Glutamatergic neuron (in vitro differentiated cells): ENCODE measurements around the gene SLC24A3. TPM values are rescaled to one million over a fixed set of nuclear protein-coding genes. Genes with fewer than 3 reads are reported as not detected.

Experiments used
- DNase-seq: peaks from one replicate; pipeline ENCODE4 v3.0.0; 2022
- H3K27ac Mint-ChIP-seq: one replicate; pipeline ENCODE4 v1.8.0; 2020; ENCODE audit warnings: mild to moderate bottlenecking, mixed read lengths, inconsistent platforms; ENCODE audit not compliant: unreplicated experiment
- H3K27me3 Mint-ChIP-seq: one replicate; pipeline ENCODE4 v1.8.0; 2020; ENCODE audit warnings: mild to moderate bottlenecking, moderate library complexity, mixed read lengths, inconsistent platforms; ENCODE audit not compliant: unreplicated experiment
- H3K36me3 Mint-ChIP-seq: one replicate; pipeline ENCODE4 v1.8.0; 2020; ENCODE audit warnings: mild to moderate bottlenecking, mixed read lengths, inconsistent platforms; ENCODE audit not compliant: unreplicated experiment
- H3K4me1 Mint-ChIP-seq: one replicate; pipeline ENCODE4 v1.8.0; 2020; ENCODE audit warnings: mild to moderate bottlenecking, low read depth, mixed read lengths, inconsistent platforms; ENCODE audit not compliant: unreplicated experiment
- H3K4me3 Mint-ChIP-seq: one replicate; pipeline ENCODE4 v1.8.0; 2020; ENCODE audit warnings: mild to moderate bottlenecking, mixed read lengths, inconsistent platforms; ENCODE audit not compliant: unreplicated experiment
- H3K9me3 Mint-ChIP-seq: one replicate; pipeline ENCODE4 v1.8.0; 2020; ENCODE audit warnings: mild to moderate bottlenecking, moderate library complexity, mixed read lengths, inconsistent platforms; ENCODE audit not compliant: unreplicated experiment
- total RNA-seq: library from RNA; stranded (reverse); fragmentation: NEBNext Ultra II Directional; extraction: Animal tissue kit (Norgen Biotek cat#: 25700); gene quantifications from one replicate; pipeline ENCODE4 v1.2.1, GENCODE V29; 2021; ENCODE audit not compliant: unreplicated experiment
- TF ChIP-seq, protein P1 (sequence below): fragments of 200-600 bp; sonication (generic); IDR thresholded peaks from one replicate; pipeline ENCODE4 v1.5.0; 2021; ENCODE audit not compliant: partially characterized antibody, unreplicated experiment

The SLC24A3 gene
- total RNA-seq, 1 donor from 2014 or later, result 9.7 TPM

- Mint-ChIP-seq H3K4me3 (peak overlapping the region; percentile 91), H3K9me3 (peaks cover 8% of the 10 kb centered on the region), H3K36me3 (no peaks in the 10 kb centered on the region), H3K27ac (peak overlapping the region; percentile 97), H3K27me3 (peaks cover 9% of the 10 kb centered on the region), H3K4me1 (peaks cover 32% of the 10 kb centered on the region)
- TF ChIP-seq, protein P1, sequence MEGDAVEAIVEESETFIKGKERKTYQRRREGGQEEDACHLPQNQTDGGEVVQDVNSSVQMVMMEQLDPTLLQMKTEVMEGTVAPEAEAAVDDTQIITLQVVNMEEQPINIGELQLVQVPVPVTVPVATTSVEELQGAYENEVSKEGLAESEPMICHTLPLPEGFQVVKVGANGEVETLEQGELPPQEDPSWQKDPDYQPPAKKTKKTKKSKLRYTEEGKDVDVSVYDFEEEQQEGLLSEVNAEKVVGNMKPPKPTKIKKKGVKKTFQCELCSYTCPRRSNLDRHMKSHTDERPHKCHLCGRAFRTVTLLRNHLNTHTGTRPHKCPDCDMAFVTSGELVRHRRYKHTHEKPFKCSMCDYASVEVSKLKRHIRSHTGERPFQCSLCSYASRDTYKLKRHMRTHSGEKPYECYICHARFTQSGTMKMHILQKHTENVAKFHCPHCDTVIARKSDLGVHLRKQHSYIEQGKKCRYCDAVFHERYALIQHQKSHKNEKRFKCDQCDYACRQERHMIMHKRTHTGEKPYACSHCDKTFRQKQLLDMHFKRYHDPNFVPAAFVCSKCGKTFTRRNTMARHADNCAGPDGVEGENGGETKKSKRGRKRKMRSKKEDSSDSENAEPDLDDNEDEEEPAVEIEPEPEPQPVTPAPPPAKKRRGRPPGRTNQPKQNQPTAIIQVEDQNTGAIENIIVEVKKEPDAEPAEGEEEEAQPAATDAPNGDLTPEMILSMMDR, result no peak
- DNase-seq, result no peak
These were observed 544.5 kb downstream of the SLC24A3 start for GRCh38 chr20:19756761-19757486.

GRCh38 chr20:19757487-19758132, 545.2 kb downstream of the SLC24A3 start:
- TF ChIP-seq, protein P1, result no peak
- peaks cover 8% of the 10 kb centered on the region for H3K27me3 Mint-ChIP-seq
- H3K27ac Mint-ChIP-seq, result peak overlapping the region; percentile 96
- H3K9me3 Mint-ChIP-seq, result peaks cover 8% of the 10 kb centered on the region
- peak; percentile 97 for DNase-seq
- peak overlapping the region; percentile 91 for H3K4me3 Mint-ChIP-seq
- H3K4me1 Mint-ChIP-seq, result peaks cover 37% of the 10 kb centered on the region
- H3K36me3 Mint-ChIP-seq, result peaks cover 5% of the 10 kb centered on the region

DNA sequence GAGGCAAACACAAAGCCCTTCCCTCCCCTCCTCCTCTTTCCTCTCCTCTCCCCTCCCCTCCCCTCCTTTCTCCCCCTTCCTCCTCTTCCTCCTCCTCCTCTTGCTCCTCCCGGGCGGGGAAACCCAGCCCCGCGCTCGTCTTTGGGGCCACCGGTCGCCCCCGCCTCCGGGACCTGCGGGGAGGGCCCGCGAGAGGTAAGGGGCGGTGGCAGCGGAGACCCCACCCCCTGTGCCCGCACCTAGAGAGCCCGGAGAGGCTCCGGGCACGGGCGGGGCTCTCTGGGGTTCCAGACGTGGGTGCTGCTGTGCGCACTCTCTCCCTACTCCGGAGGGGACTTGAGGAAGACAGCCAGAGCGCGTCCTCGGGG, 545.7 kb downstream of the SLC24A3 start, which contains the start of gene RIN2:
RIN2 (plus strand) TSS at position 126 of the 368 bp plus-strand sequence. CDS start 131,344 bp downstream, outside the sequence.
- peaks cover 5% of the 10 kb centered on the region for H3K36me3 Mint-ChIP-seq
- peaks cover 37% of the 10 kb centered on the region for H3K4me1 Mint-ChIP-seq
- peaks cover 8% of the 10 kb centered on the region for H3K27me3 Mint-ChIP-seq
- peak within 1 kb of the TSS; percentile 98 for H3K27ac Mint-ChIP-seq
- peak within 1 kb of the TSS; percentile 91 for H3K4me3 Mint-ChIP-seq
- peaks cover 8% of the 10 kb centered on the region for H3K9me3 Mint-ChIP-seq
- no peak for DNase-seq
- TF ChIP-seq, protein P1, result no peak

GRCh38 chr20:19758501-19759331, 546.3 kb downstream of the SLC24A3 start:
- peaks cover 8% of the 10 kb centered on the region for H3K9me3 Mint-ChIP-seq
- TF ChIP-seq, protein P1, result no peak
- peaks cover 8% of the 10 kb centered on the region for H3K27me3 Mint-ChIP-seq
- peak overlapping the region; percentile 90 for H3K4me3 Mint-ChIP-seq
- H3K36me3 Mint-ChIP-seq, result peaks cover 5% of the 10 kb centered on the region
- peak overlapping the region; percentile 98 for H3K27ac Mint-ChIP-seq
- DNase-seq, result peak; percentile 84
- peaks cover 41% of the 10 kb centered on the region for H3K4me1 Mint-ChIP-seq
